Measurements from ENCODE around the gene MAPK12.

MAPK12 gene

GRCh38 chr22:50302564-50302963 is 41.1 kb upstream of the MAPK12 start:
- TF ChIP-seq CTCF (IDR thresholded peaks at IDR 0.05), result no peak

- no peak for TF ChIP-seq CTCF (IDR thresholded peaks at IDR 0.05)
Observed at GRCh38 chr22:50302041-50302541, 40.6 kb upstream of the MAPK12 start.

GRCh38 chr22:50301581-50301991 is 40.1 kb upstream of the MAPK12 start:
- TF ChIP-seq CTCF (IDR thresholded peaks at IDR 0.05), result no peak

GRCh38 chr22:50300620-50301257 is 39.3 kb upstream of the MAPK12 start:
- no peak for TF ChIP-seq CTCF (IDR thresholded peaks at IDR 0.05)

GRCh38 chr22:50299785-50300619 is 38.5 kb upstream of the MAPK12 start:
- no peak for TF ChIP-seq CTCF (IDR thresholded peaks at IDR 0.05)

GRCh38 chr22:50298937-50299784 is 37.7 kb upstream of the MAPK12 start:
- no peak for TF ChIP-seq CTCF (IDR thresholded peaks at IDR 0.05)

- no peak for TF ChIP-seq CTCF (IDR thresholded peaks at IDR 0.05)
Observed at GRCh38 chr22:50298266-50298637, 36.8 kb upstream of the MAPK12 start.

Measured in LNCAP (cell line).